HUES48 (cell line): ENCODE data around the gene MCEE.

ENCODE experiments used
- H3K27ac ChIP-seq: one replicate; pipeline ENCODE4 v1.7.0; 2013; ENCODE audit warnings: low read depth, low read length, inconsistent platforms
- H3K27me3 ChIP-seq: 2 replicates; pipeline ENCODE4 v1.6.1; 2013; ENCODE audit warnings: mild to moderate bottlenecking, low read length; ENCODE audit not compliant: control insufficient read depth, insufficient read depth
- H3K36me3 ChIP-seq: 2 replicates; pipeline ENCODE4 v1.6.1; 2013; ENCODE audit warnings: low read length; ENCODE audit not compliant: control insufficient read depth, insufficient read depth
- H3K4me1 ChIP-seq: 2 replicates; pipeline ENCODE4 v1.6.1; 2013; ENCODE audit warnings: mild to moderate bottlenecking, low read length; ENCODE audit not compliant: control insufficient read depth, insufficient read depth
- H3K4me3 ChIP-seq: 2 replicates; pipeline ENCODE4 v1.5.1; 2013; ENCODE audit warnings: mild to moderate bottlenecking, low read depth, low read length
- H3K9ac ChIP-seq: 2 replicates; pipeline ENCODE4 v1.6.1; 2013; ENCODE audit warnings: mild to moderate bottlenecking, low read depth, low read length, moderate library complexity
- H3K9me3 ChIP-seq: 2 replicates; pipeline ENCODE4 v1.6.1; 2013; ENCODE audit warnings: low read length; ENCODE audit not compliant: control insufficient read depth, insufficient read depth

The MCEE gene

DNA sequence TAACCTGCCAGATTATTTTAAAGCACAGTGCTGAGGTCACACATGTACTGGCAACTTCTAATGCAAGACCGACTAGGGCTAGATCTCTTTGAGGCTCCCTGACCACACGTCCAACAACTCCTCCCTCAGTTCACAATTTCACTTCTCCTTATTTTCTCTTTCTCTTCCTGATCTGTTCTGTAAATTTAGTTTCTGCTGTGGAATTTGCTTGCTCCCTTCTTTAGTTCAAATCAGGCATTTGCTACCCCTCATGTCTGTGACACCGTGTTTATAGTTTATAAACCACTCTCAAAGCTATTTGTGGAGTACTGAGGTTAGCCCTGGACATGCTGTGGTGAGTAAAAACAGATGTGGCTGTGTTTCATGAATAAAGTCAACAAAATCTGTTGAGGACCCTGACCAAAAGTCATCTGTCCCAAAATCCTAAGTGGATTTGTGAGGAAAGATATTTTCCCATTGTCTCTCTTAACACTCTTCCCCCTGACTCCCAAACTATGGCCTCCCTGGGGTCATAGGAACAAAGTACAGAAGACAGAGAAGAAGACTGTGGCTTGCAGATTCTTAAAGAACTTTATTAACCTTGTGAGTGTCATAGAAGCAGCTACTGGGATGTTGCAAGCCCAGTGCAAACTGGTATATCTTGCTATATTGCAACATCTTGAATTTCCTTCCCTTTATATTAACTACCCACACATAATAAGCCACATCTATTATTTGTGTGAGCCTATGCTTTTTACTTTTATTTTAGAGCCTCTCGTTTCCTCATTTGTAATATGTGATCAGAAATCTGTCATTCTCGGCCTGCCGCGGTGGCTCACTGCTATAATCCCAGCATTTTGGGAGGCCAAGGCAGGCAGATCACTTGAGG is 65.0 kb downstream of the MCEE start:
- Histone ChIP-seq H3K4me1 (peaks cover 9% of the 10 kb centered on the region; the same call in 1 of the 2 replicates), H3K4me3 (no peak overlapping the region), H3K9ac (no peak overlapping the region), H3K36me3 (no peaks in the 10 kb centered on the region), H3K27ac (no peak overlapping the region), H3K9me3 (no peaks in the 10 kb centered on the region), H3K27me3 (no peaks in the 10 kb centered on the region)

DNA sequence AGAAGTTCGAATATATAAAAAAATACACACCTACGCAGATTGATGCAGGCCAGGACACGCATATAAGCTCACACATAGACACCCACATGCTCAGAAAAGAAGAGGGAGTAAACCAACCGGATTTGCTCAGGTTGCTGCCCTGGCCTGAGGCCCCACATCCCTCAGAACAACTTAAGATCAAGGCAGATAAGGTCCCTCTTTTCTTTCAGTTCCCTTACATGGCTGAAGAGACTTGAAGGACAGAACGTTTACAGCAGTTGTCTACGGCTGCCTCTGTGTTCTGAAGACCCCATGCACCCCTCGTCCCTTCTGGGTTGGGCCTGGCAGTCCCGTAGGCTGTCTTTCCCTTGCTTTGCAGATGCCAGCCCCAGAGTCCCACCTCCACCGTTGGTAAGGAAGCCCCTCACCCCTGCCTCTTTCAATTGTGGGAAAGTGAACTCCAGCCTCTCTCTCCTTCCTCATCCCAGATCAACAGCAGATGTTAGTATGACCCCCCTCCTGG is 65.9 kb downstream of the MCEE start:
- no peaks in the 10 kb centered on the region for H3K36me3 ChIP-seq
- H3K27ac ChIP-seq, result no peak overlapping the region
- no peak overlapping the region for H3K4me3 ChIP-seq
- no peak overlapping the region for H3K9ac ChIP-seq
- no peaks in the 10 kb centered on the region for H3K27me3 ChIP-seq
- peaks cover 2% of the 10 kb centered on the region; the same call in 1 of the 2 replicates for H3K4me1 ChIP-seq
- no peaks in the 10 kb centered on the region for H3K9me3 ChIP-seq

DNA sequence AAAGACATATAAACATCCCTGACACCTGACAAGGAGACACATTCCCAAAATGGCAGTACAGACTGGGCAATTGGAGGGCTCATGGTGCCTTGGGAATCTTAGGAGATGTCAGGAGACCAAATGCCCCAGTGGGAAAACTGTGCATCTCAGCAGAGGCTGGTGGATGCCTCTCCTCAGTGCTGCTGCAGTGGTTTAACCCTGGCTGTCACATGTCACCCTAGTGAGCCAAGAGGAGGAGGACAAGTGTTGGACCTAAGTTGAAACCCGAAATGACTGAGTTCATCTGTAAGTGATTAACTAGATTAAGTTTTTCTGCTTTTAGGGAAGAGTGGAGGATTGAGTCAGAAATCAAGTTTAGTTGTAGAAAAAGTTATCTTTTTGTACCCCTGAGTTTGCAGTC is 66.8 kb downstream of the MCEE start:
- Histone ChIP-seq H3K9me3 (no peaks in the 10 kb centered on the region), H3K9ac (no peak overlapping the region), H3K36me3 (no peaks in the 10 kb centered on the region), H3K4me3 (no peak overlapping the region), H3K27ac (no peak overlapping the region), H3K27me3 (no peaks in the 10 kb centered on the region), H3K4me1 (no peaks in the 10 kb centered on the region)

DNA sequence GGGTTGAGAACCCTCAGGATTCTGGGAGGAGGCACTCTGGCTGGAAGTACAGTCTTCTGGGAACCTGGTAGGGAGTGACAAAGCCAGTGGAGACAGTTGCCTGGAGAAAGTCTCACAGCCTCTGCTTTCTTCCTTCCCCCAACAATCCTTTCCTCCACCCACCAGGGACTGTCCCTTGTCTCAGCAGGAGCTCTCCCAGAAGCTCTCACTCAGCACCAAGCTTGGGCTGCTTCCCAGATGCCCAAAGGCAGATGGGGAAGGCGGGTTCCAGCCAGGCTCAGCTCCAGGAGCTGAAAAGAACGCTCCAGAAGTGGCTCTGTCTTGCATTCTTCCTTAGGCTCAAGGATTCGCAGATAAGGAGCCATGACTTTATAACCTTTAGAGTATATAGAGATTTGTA is 69.2 kb downstream of the MCEE start:
- no peaks in the 10 kb centered on the region for H3K9me3 ChIP-seq
- no peak overlapping the region for H3K27ac ChIP-seq
- H3K36me3 ChIP-seq, result no peaks in the 10 kb centered on the region
- H3K9ac ChIP-seq, result no peak overlapping the region
- H3K4me1 ChIP-seq, result no peaks in the 10 kb centered on the region
- H3K27me3 ChIP-seq, result no peaks in the 10 kb centered on the region
- H3K4me3 ChIP-seq, result no peak overlapping the region

DNA sequence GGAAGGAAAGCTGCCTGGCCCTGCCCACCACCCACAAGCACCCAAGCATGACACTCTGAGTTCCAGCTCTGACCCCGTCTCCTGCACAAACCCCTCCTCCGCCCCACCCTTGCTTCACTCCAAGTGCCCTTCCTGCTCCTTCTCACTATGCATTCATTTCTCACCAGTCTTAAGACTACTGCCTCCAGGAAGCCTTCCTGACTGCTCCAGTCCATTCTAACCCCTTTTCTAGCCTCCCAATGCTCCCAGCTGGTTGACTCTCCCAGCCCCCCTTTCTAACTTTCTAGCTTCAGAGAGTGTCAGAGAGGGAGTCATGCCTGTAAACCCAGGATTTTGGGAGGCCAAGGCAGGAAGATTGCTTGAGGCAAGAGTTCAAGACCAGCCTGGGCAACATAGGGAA is 69.8 kb downstream of the MCEE start:
- H3K4me1 ChIP-seq, result no peaks in the 10 kb centered on the region
- H3K27me3 ChIP-seq, result no peaks in the 10 kb centered on the region

More for the DNA sequence above, 69.8 kb downstream of the MCEE start:
- no peaks in the 10 kb centered on the region for H3K36me3 ChIP-seq
- H3K27ac ChIP-seq, result no peak overlapping the region
- H3K9ac ChIP-seq, result no peak overlapping the region
- H3K9me3 ChIP-seq, result no peaks in the 10 kb centered on the region
- no peak overlapping the region for H3K4me3 ChIP-seq
